ENCODE results near the gene CFAP70. TPM values are rescaled to one million over a fixed set of nuclear protein-coding genes. Genes with fewer than 3 reads are reported as not detected.

Gene CFAP70
- total RNA-seq, 1 experiment from 2014 or later = 2.9 TPM

GRCh38 chr10:73287441-73287840 lies 71.2 kb downstream of the CFAP70 start (continued):
- TF ChIP-seq ZBTB33 (IDR thresholded peaks at IDR 0.05; ENCODE audit: extremely low read depth, insufficient replicate concordance, low read length) (no peak), ATF3 (IDR thresholded peaks at IDR 0.05) (no peak), POLR2AphosphoS5 (IDR thresholded peaks at IDR 0.05; ENCODE audit: low read depth, low read length) (no peak), REST (IDR thresholded peaks at IDR 0.05; ENCODE audit: low read depth) (no peak)

- no peak for ATAC-seq
- Histone ChIP-seq H3K9me2 (ENCODE audit: insufficient read depth) (no peaks in the 10 kb centered on the region), H3K79me2 (ENCODE audit: insufficient read depth, low read length) (no peaks in the 10 kb centered on the region), H3K9ac (ENCODE audit: low read length) (no peak overlapping the region), H3K4me2 (ENCODE audit: low read length) (no peak overlapping the region), H3K27me3 (ENCODE audit: insufficient read depth, low read length) (no peaks in the 10 kb centered on the region), H3K4me3 (replicated peaks in 1 of 2; ENCODE audit: low read depth in 1 of 2, low read length in 2 of 2) (no peak overlapping the region), H3K9me3 (ENCODE audit: control insufficient read depth in 1 of 2, insufficient read depth in 1 of 2, low read depth in 1 of 2, low read length in 2 of 2) (no peaks in the 10 kb centered on the region), H3K36me3 (ENCODE audit: control insufficient read depth in 1 of 2, insufficient read depth in 2 of 2, low read length in 2 of 2) (no peaks in the 10 kb centered on the region), H3K4me1 (ENCODE audit: control insufficient read depth in 1 of 2, insufficient read depth in 2 of 2, low read length in 2 of 2) (no peaks in the 10 kb centered on the region), H4K20me1 (ENCODE audit: insufficient read depth) (no peaks in the 10 kb centered on the region), H3K27ac (ENCODE audit: low read depth, low read length) (no peak overlapping the region), H2AFZ (ENCODE audit: low read depth, low read length, poor library complexity, severe bottlenecking) (no peak overlapping the region)
- no peak for DNase-seq (ENCODE audit: low read depth, low spot score)
- intact Hi-C loops (cut with micrococcal nuclease) = no loop called here
- ChIA-PET RAD21 (ENCODE audit: low non-redundant PET in 1 of 2, low total read pairs in 2 of 2, uncharacterized antibody in 2 of 2, unreplicated experiment in 2 of 2) (no interaction called here), CTCF (no interaction called here), POLR2A (no interaction called here)
- BruUV-seq (replicated peaks) = no TSS peak
- TF ChIP-seq REST (IDR thresholded peaks at IDR 0.05; ENCODE audit: low read depth) (no peak), CTCF (IDR thresholded peaks at IDR 0.05 in 2 of 3, conservative IDR thresholded peaks at IDR 0.05 in 1 of 3; ENCODE audit: borderline replicate concordance in 1 of 3, insufficient read depth in 1 of 3, low read depth in 2 of 3, low read length in 2 of 3) (no peak), EGR1 (IDR thresholded peaks at IDR 0.05; ENCODE audit: low read depth) (no peak), ZBTB33 (IDR thresholded peaks at IDR 0.05; ENCODE audit: extremely low read depth, insufficient replicate concordance, low read length) (no peak), EZH2phosphoT487 (IDR thresholded peaks at IDR 0.05; ENCODE audit: borderline replicate concordance) (no peak), SP1 (IDR thresholded peaks at IDR 0.05; ENCODE audit: low read depth) (no peak)
These were observed 77.6 kb downstream of the CFAP70 start for GRCh38 chr10:73281097-73281496.
